OCI-LY1 (cell line): ENCODE data around the gene PRLHR.

Source experiments
- EZH2 ChIP-seq: fragments of 200-600 bp; sonication (generic), shearing (Covaris generic); IDR thresholded peaks from 2 replicates; pipeline ENCODE4 v1.8.0; 2017; ENCODE audit warnings: borderline replicate concordance, mixed run types, mild to moderate bottlenecking, antibody characterized with exemption, low read length, moderate library complexity, mixed read lengths
- TF ChIP-seq, protein P1 (sequence below): fragments of 200-600 bp; sonication (generic), shearing (Covaris generic); IDR thresholded peaks from 2 replicates; pipeline ENCODE4 v1.5.1; 2017; ENCODE audit warnings: mild to moderate bottlenecking, antibody characterized with exemption, low read length, moderate library complexity, mixed read lengths

DNA sequence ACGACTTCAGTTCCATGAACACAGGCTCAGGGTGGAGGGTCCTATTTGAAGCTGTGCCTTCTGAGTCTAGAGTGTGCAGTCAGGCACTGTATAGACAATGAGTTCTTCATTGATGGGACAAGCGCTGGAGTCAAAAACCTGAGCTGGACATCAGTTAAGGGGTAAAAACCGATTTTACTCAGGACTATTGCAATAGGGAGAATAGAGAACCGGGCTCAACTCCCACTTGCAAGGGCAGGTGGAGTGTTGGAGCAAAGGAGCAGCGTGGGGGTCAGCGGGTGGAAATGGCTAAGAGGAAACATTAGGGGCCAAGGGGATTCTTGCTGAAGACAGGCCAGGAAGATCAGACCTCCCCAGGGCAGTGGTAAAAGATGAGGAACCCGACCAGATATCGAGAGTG is 28.5 kb downstream of the PRLHR start:
- TF ChIP-seq, protein P1, sequence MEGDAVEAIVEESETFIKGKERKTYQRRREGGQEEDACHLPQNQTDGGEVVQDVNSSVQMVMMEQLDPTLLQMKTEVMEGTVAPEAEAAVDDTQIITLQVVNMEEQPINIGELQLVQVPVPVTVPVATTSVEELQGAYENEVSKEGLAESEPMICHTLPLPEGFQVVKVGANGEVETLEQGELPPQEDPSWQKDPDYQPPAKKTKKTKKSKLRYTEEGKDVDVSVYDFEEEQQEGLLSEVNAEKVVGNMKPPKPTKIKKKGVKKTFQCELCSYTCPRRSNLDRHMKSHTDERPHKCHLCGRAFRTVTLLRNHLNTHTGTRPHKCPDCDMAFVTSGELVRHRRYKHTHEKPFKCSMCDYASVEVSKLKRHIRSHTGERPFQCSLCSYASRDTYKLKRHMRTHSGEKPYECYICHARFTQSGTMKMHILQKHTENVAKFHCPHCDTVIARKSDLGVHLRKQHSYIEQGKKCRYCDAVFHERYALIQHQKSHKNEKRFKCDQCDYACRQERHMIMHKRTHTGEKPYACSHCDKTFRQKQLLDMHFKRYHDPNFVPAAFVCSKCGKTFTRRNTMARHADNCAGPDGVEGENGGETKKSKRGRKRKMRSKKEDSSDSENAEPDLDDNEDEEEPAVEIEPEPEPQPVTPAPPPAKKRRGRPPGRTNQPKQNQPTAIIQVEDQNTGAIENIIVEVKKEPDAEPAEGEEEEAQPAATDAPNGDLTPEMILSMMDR: no peak
- TF ChIP-seq EZH2: no peak
